LNCAP (cell line): ENCODE results near the gene CIAO1.

Source experiments
- TF ChIP-seq, protein P1 (sequence below): fragments of 450-650 bp; IDR thresholded peaks from 2 replicates; pipeline ENCODE4 v1.5.1; 2017; ENCODE audit warnings: mild to moderate bottlenecking

The CIAO1 gene

GRCh38 chr2:96304606-96305005, 38.6 kb downstream of the CIAO1 start:
- TF ChIP-seq, protein P1, sequence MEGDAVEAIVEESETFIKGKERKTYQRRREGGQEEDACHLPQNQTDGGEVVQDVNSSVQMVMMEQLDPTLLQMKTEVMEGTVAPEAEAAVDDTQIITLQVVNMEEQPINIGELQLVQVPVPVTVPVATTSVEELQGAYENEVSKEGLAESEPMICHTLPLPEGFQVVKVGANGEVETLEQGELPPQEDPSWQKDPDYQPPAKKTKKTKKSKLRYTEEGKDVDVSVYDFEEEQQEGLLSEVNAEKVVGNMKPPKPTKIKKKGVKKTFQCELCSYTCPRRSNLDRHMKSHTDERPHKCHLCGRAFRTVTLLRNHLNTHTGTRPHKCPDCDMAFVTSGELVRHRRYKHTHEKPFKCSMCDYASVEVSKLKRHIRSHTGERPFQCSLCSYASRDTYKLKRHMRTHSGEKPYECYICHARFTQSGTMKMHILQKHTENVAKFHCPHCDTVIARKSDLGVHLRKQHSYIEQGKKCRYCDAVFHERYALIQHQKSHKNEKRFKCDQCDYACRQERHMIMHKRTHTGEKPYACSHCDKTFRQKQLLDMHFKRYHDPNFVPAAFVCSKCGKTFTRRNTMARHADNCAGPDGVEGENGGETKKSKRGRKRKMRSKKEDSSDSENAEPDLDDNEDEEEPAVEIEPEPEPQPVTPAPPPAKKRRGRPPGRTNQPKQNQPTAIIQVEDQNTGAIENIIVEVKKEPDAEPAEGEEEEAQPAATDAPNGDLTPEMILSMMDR, result no peak

GRCh38 chr2:96305091-96305978, 39.3 kb downstream of the CIAO1 start, which contains the start of gene SNRNP200:
Gene SNRNP200, minus strand, starts transcription at chr2:96305546. Its CDS starts 109 bp downstream, at chr2:96305437.
- TF ChIP-seq, protein P1, result no peak

GRCh38 chr2:96305979-96306308, 39.9 kb downstream of the CIAO1 start:
- TF ChIP-seq, protein P1, result no peak

DNA sequence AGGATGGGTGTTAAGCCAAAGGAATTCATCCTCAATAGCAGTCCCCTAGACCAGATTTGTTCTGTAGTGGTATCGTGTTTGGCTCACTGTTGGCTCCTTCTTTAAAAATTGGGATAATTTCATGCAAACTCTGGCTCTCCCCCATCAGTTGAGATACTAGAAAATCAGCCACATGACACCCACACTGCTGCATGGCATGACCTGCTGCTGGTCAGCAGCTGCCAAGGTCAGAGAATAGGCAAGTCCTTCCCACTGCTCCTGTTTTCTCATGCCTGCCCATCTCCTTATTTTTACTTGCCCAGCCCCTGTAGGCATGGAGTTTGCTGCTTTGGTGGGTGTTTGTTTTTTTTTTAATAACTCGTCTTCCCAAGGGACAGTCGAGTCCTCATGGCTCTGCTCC, 40.3 kb downstream of the CIAO1 start:
- TF ChIP-seq, protein P1, result no peak

- TF ChIP-seq, protein P1, result no peak
Observed at GRCh38 chr2:96308248-96308647, 42.2 kb downstream of the CIAO1 start.

DNA sequence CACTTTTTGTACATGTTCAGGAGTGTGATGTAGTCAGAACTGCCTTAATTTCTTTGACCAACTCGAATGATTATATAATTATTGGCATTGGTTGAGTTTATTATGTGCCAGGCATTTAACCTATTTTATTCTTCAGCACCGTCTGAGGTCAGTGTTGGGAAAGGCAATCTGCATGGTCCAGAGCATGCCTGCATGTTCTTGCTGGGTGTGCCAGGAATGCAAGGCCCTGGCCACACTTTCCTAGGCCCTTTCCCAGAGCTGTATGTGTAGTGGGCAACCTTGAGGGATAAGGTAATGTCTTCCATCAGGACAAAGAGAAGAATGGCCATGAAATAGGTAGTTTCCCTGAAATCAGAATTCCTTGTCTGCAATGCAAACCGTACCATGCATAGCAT, 49.0 kb downstream of the CIAO1 start:
- TF ChIP-seq, protein P1, result no peak

DNA sequence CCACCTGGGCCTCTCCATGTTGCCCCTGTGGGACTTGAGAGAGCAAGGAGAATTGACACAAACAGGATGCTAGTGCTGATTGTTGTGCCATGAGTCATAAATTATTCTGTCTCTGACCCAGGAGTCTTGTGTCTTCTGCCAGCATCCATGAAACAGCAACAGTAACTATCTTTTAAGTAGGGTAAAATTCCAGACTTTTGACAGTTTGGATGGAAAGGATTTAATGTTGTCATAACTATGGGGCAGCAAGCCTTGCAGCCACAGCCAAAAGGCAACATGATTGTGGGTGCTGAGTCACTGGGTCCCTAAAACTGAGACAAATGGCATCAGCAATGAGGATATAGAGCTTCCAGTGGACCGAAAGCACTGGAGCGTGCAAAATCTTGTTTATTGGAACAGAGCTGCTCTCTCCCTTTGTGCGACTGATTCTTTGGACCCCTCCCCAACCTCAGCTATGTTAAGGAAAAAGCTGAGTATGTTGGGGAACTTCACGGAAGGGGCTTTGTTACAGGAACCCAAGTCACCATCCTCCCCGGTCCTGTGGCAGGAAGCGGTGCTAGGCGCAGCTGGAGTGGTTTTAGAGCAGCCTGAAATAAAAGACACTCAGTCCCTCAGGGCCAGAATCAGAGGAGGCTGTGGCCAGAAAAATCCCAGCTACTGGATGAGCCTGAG, 49.5 kb downstream of the CIAO1 start:
- TF ChIP-seq, protein P1, result no peak
